Colonic mucosa (tissue), 4 donors: Measurements from ENCODE around the gene P2RX3. TPM values are rescaled to one million over a fixed set of nuclear protein-coding genes. Genes with fewer than 3 reads are reported as not detected.

ENCODE experiments used
- DNase-seq: peaks from one replicate; pipeline ENCODE4 v3.0.0-alpha.2; 2020
- H3K27ac ChIP-seq: fragments of 200-600 bp; one replicate; pipeline ENCODE4 v1.8.0; 2021
- H3K27me3 ChIP-seq: fragments of 200-600 bp; one replicate; pipeline ENCODE4 v1.8.0; 2021
- H3K36me3 ChIP-seq: fragments of 200-600 bp; one replicate; pipeline ENCODE4 v1.8.0; 2021
- H3K4me1 ChIP-seq: fragments of 200-600 bp; one replicate; pipeline ENCODE4 v1.8.0; 2021; ENCODE audit warnings: mild to moderate bottlenecking
- H3K4me3 ChIP-seq: fragments of 200-600 bp; one replicate; pipeline ENCODE4 v1.8.0; 2021
- H3K9ac ChIP-seq, 2 donors: one replicate each; pipeline ENCODE4 v1.7.0; 2013; ENCODE audit warnings: control low read depth in 2 of 2, low read depth in 2 of 2, low read length in 2 of 2
- H3K9me3 ChIP-seq: fragments of 200-600 bp; one replicate; pipeline ENCODE4 v1.8.0; 2021
- intact Hi-C: fragments of 100-400 bp; cut with DNase I; formaldehyde crosslinking; loops from one replicate; pipeline ENCODE4 v1.14.1; 2022
- total RNA-seq, 2 donors: library from RNA; stranded (reverse); fragmentation: NEBNext Ultra II Directional in 1 of 2; extraction: Animal tissue kit (Norgen Biotek cat#: 25700) in 1 of 2; gene quantifications; one replicate each; pipeline ENCODE4 v1.2.1, GENCODE V29; 2021
- TF ChIP-seq, protein P1 (sequence below): fragments of 200-600 bp; IDR thresholded peaks from one replicate; pipeline ENCODE4 v1.8.0; 2022; ENCODE audit warnings: antibody characterized with exemption, mild to moderate bottlenecking
- donor health status: healthy.
- donor health status: DM: no; HTN: no; CAD: no.
- donor health status: DM: no; HTN: no; CAD: no.

Gene P2RX3
- total RNA-seq, 2 donors from 2014 or later = not detected

DNA sequence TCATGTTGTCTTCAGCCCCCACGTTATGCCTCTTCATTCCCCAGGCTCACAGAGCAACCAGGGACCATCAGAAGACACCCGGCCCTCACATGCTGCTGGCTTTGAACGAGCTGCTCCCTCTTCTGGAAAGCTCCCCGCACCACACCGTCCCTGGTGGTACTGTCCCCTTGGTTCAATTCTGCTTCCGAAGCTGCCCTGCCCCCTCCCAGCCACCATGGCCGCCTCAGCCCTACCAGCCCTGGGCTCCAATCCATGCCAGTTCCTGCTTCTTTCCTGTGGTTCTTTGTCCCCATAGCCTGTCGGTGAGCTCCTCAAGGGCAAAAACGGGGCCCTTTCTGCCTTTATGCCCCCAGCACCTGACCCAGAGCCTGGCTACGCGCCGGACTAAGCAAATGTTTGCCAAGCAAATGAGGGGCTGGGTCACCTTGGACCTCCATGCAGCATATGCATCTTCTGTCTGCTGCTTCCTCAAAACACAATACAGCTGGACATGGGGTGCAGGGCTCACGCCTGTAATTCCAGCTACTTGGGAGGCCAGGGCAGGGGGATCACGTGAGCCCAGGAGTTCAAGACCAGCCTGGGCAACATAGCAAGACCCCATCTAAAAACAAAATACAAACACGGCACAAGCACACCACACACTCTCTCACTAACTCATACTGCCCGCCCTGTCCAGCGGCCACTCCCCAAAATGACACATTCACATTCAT, 34.7 kb upstream of the P2RX3 start:
- TF ChIP-seq, protein P1, sequence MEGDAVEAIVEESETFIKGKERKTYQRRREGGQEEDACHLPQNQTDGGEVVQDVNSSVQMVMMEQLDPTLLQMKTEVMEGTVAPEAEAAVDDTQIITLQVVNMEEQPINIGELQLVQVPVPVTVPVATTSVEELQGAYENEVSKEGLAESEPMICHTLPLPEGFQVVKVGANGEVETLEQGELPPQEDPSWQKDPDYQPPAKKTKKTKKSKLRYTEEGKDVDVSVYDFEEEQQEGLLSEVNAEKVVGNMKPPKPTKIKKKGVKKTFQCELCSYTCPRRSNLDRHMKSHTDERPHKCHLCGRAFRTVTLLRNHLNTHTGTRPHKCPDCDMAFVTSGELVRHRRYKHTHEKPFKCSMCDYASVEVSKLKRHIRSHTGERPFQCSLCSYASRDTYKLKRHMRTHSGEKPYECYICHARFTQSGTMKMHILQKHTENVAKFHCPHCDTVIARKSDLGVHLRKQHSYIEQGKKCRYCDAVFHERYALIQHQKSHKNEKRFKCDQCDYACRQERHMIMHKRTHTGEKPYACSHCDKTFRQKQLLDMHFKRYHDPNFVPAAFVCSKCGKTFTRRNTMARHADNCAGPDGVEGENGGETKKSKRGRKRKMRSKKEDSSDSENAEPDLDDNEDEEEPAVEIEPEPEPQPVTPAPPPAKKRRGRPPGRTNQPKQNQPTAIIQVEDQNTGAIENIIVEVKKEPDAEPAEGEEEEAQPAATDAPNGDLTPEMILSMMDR = no peak
- Histone ChIP-seq H3K27ac (no peak overlapping the region), H3K27me3 (no peaks in the 10 kb centered on the region), H3K4me1 (no peaks in the 10 kb centered on the region), H3K9me3 (no peaks in the 10 kb centered on the region), H3K4me3 (no peak overlapping the region), H3K36me3 (peaks cover 13% of the 10 kb centered on the region), H3K9ac (no peak overlapping the region)
- intact Hi-C loops = no loop called here
- no peak for DNase-seq

DNA sequence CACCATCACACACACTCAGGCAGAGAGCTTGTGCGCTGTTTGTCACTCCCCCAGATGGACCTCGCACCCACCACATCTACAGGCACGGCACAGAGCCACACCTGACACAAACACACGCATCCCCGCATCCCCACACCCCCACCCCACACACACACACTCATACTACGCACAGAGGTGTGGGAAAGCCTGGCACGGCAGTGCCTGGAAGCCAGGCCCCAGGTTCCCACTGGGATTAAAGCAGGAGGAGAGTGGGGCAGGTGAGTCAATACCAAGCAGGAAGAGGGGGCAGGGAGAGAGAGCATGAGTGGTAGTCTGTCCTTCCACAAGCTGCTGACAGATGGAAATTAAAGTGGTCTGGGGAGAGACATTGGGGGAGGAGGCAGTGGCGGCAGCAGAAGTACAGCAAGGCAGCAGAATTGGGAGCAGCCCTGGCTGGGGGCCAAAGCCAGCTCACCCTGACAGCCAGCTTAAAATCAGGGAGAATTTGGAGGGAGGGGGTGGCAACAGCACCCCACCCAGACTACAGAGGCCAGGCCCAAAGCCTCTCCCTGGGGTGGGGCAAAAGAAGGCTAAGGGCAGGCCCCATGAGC, 34.1 kb upstream of the P2RX3 start:
- H3K9ac ChIP-seq = no peak overlapping the region
- H3K4me3 ChIP-seq = no peak overlapping the region
- no peaks in the 10 kb centered on the region for H3K27me3 ChIP-seq
- no peaks in the 10 kb centered on the region for H3K9me3 ChIP-seq
- H3K27ac ChIP-seq = no peak overlapping the region
- intact Hi-C loops = no loop called here
- TF ChIP-seq, protein P1 = no peak
- peaks cover 13% of the 10 kb centered on the region for H3K36me3 ChIP-seq
- H3K4me1 ChIP-seq = no peaks in the 10 kb centered on the region
- DNase-seq = no peak

DNA sequence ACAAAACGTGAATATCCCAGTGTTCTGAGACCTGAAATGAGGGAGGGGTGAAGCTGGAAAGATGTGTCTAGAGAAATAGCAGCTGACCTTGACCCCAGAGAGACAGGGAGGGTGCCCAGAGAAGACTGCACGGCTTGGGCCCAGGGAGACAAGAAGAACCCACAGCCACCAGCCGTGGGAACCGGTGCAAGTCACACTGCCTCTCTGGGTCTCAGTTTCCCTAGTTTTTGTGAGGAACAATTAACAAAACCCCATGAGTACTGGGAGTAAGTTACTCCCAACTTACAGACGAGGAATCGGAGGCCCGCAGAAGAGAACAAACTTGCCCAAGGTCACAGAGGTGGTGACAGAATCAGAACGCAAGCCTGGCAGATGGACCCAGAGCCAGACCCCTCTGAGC, 32.6 kb upstream of the P2RX3 start:
- TF ChIP-seq, protein P1 = no peak
- H3K9ac ChIP-seq = no peak overlapping the region
- H3K4me3 ChIP-seq = no peak overlapping the region
- no peak overlapping the region for H3K27ac ChIP-seq
- no peak for DNase-seq
- H3K36me3 ChIP-seq = no peaks in the 10 kb centered on the region
- H3K9me3 ChIP-seq = no peaks in the 10 kb centered on the region
- no peaks in the 10 kb centered on the region for H3K27me3 ChIP-seq
- intact Hi-C loops = no loop called here
- peaks cover 2% of the 10 kb centered on the region for H3K4me1 ChIP-seq

DNA sequence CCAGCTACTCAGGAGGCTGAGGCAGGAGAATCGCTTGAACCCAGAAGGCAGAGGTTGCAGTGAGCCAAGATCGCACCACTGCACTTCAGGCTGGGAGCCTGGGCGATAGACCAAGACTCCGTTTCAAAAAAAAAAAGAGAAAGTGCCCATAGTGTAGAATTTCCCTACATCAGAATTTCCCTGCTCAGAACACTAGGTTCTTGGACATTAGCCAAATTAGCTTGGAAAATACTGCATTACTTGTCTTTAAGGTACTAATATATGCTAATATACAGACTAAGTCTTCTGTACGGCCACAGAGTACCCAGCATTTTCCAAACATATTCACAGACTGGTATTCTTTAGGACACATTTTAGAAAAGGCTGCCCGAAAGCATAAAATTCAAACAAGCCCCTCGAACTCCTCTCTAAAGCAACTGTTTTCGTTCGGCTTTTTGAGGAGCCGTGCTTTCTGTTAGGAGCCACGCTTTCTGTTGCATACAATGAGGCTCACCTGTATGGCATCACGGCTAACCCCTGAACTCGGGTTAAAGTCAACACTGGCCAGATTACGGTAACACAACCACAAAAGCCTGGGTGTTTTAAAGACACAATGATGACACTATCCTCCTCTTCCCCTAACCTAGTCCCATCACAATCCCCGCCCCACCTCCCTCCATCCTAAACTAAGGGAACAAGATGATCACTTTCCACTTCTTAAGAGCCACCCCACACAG, 31.8 kb upstream of the P2RX3 start:
- no peak overlapping the region for H3K27ac ChIP-seq
- H3K9ac ChIP-seq = no peak overlapping the region
- peaks cover 5% of the 10 kb centered on the region for H3K4me1 ChIP-seq
- H3K36me3 ChIP-seq = no peaks in the 10 kb centered on the region
- no peaks in the 10 kb centered on the region for H3K9me3 ChIP-seq
- H3K27me3 ChIP-seq = no peaks in the 10 kb centered on the region
- TF ChIP-seq, protein P1 = no peak
- H3K4me3 ChIP-seq = no peak overlapping the region
- no peak for DNase-seq
- intact Hi-C loops = no loop called here

DNA sequence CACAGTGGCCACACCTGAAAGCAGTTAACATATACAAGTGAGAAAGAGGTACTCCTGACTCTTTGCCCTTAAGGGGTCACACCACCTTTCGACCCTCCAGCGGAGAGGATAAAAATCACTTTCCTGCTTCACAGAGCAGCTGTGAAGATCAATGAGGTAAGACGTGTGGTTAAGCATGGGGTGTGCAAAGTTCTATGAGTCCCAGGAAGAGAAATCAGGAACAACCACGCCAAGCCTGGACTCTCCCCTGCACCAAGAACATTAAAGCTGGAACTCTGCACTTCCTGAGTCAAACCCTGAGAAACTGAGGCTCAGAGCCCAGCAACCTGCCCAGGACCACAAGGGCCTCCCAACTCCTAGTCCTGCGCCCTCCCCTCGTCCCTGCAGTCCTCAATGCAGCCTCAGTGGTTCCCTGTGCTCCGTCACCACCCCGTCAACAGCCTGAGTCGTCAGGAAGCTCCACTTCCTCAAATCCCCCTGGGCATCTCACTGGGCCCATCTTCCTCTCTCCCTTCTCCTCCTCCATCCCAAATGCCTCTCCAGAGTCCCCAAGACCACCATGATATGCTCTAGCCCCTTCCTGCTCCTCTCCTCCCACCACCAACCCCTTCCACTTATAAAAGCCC, 31.1 kb upstream of the P2RX3 start:
- Histone ChIP-seq H3K27me3 (no peaks in the 10 kb centered on the region), H3K9ac (peak overlapping the region in 1 of 2 donors; percentile 12), H3K36me3 (no peaks in the 10 kb centered on the region), H3K4me1 (peaks cover 10% of the 10 kb centered on the region), H3K9me3 (no peaks in the 10 kb centered on the region), H3K4me3 (no peak overlapping the region), H3K27ac (no peak overlapping the region)
- intact Hi-C loops = no loop called here
- TF ChIP-seq, protein P1 = no peak
- no peak for DNase-seq
